ENCODE data around the gene SLC35E1. TPM values are rescaled to one million over a fixed set of nuclear protein-coding genes. Genes with fewer than 3 reads are reported as not detected.

Gene SLC35E1
- total and polyA plus RNA-seq, 10 donors = 13.2 to 36.6 (median 29.9) TPM

DNA sequence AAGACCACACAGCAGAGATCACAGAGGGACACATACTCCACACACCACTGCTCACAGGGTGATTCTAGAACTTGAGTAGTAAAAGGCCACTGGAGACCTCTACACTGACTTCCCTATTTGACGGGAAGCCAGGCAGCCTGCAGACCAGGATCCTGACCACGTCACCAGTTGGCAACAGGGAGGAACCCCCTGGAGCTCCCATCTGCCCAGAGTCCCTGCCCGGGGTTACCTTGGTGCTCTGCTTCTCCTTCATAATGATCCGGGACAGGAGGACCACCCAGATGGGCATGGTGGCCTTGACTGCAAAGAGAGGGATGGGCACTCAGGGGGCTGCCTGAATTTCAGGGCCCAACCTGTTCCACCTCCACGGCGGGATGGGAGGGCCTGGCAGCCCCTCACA is 932 bp downstream of the SLC35E1 start:
- H3K4me3 ChIP-seq = peak overlapping the region; percentile 78 to 97 (median 90)
- peak overlapping the region in 6 of 8 donors; percentile 67 to 95 (median 94) for H3K27ac ChIP-seq
- H3K27me3 ChIP-seq (replicated peaks in 1 of 7) = no peaks in the 10 kb centered on the region
- TF ChIP-seq POLR2AphosphoS5 (IDR thresholded peaks at IDR 0.05) = no peak
- TF ChIP-seq, protein P1, sequence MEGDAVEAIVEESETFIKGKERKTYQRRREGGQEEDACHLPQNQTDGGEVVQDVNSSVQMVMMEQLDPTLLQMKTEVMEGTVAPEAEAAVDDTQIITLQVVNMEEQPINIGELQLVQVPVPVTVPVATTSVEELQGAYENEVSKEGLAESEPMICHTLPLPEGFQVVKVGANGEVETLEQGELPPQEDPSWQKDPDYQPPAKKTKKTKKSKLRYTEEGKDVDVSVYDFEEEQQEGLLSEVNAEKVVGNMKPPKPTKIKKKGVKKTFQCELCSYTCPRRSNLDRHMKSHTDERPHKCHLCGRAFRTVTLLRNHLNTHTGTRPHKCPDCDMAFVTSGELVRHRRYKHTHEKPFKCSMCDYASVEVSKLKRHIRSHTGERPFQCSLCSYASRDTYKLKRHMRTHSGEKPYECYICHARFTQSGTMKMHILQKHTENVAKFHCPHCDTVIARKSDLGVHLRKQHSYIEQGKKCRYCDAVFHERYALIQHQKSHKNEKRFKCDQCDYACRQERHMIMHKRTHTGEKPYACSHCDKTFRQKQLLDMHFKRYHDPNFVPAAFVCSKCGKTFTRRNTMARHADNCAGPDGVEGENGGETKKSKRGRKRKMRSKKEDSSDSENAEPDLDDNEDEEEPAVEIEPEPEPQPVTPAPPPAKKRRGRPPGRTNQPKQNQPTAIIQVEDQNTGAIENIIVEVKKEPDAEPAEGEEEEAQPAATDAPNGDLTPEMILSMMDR (IDR thresholded peaks at IDR 0.05 in 8 of 11, conservative IDR thresholded peaks at IDR 0.05 in 3 of 11) = no peak
- no peak for TF ChIP-seq POLR2A (IDR thresholded peaks at IDR 0.05)
- DNase-seq = no peak
- peaks cover 0 to 71% (median 39%) of the 10 kb centered on the region in 6 donors for H3K36me3 ChIP-seq
- H3K4me1 ChIP-seq = peaks cover 24 to 77% (median 56%) of the 10 kb centered on the region in 6 donors
- H3K9me3 ChIP-seq = no peaks in the 10 kb centered on the region
- WGBS, 5 donors = 0 to 19% (median 9%) methylated on average over 1 to 6 of the region's 6 CpGs
- intact Hi-C loops (cut with DNase I; ENCODE audit: low total_unique reads) = no loop called here

GRCh38 chr19:16569609-16570320 is 2.5 kb downstream of the SLC35E1 start:
- Histone ChIP-seq H3K27ac (no peak overlapping the region), H3K9me3 (no peaks in the 10 kb centered on the region), H3K4me3 (no peak overlapping the region), H3K4me1 (peaks cover 27 to 75% (median 52%) of the 10 kb centered on the region in 6 donors), H3K27me3 (replicated peaks in 1 of 7) (no peaks in the 10 kb centered on the region), H3K36me3 (peaks cover 0 to 71% (median 34%) of the 10 kb centered on the region in 6 donors)
- no peak for DNase-seq
- intact Hi-C loops (cut with DNase I; ENCODE audit: low total_unique reads) = no loop called here
- 93 to 95% (median 94%) methylated on average over 17 of the region's 17 CpGs for WGBS, 5 donors
- TF ChIP-seq POLR2A (IDR thresholded peaks at IDR 0.05) (no peak), POLR2AphosphoS5 (IDR thresholded peaks at IDR 0.05) (no peak)
- TF ChIP-seq, protein P1 (IDR thresholded peaks at IDR 0.05 in 8 of 11, conservative IDR thresholded peaks at IDR 0.05 in 3 of 11) = no peak

- peak overlapping the region; percentile 38 to 86 (median 70) for H3K27ac ChIP-seq
- intact Hi-C loops (cut with DNase I; ENCODE audit: low total_unique reads) = no loop called here
- no peak for DNase-seq
- peaks cover 0 to 89% (median 60%) of the 10 kb centered on the region in 6 donors for H3K36me3 ChIP-seq
- 89 to 96% (median 93%) methylated on average over 5 of the region's 5 CpGs for WGBS, 5 donors
- TF ChIP-seq, protein P1 (IDR thresholded peaks at IDR 0.05 in 8 of 11, conservative IDR thresholded peaks at IDR 0.05 in 3 of 11) = no peak
- TF ChIP-seq POLR2A (IDR thresholded peaks at IDR 0.05) (no peak), POLR2AphosphoS5 (IDR thresholded peaks at IDR 0.05) (no peak)
- H3K9me3 ChIP-seq = no peaks in the 10 kb centered on the region
- no peak overlapping the region for H3K4me3 ChIP-seq
- peaks cover 13 to 49% (median 30%) of the 10 kb centered on the region in 6 donors for H3K4me1 ChIP-seq
- no peaks in the 10 kb centered on the region for H3K27me3 ChIP-seq (replicated peaks in 1 of 7)
Measured at GRCh38 chr19:16566702-16567101, 5.5 kb downstream of the SLC35E1 start.

- Histone ChIP-seq H3K4me1 (peaks cover 7 to 44% (median 24%) of the 10 kb centered on the region in 6 donors), H3K9me3 (no peaks in the 10 kb centered on the region), H3K27me3 (replicated peaks in 1 of 7) (no peaks in the 10 kb centered on the region), H3K27ac (peak overlapping the region; percentile 38 to 86 (median 70)), H3K36me3 (peaks cover 0 to 95% (median 65%) of the 10 kb centered on the region in 6 donors), H3K4me3 (peak overlapping the region in 1 of 8 donors; percentile 7)
- TF ChIP-seq, protein P1 (IDR thresholded peaks at IDR 0.05 in 8 of 11, conservative IDR thresholded peaks at IDR 0.05 in 3 of 11) = no peak
- TF ChIP-seq POLR2A (IDR thresholded peaks at IDR 0.05) (no peak), POLR2AphosphoS5 (IDR thresholded peaks at IDR 0.05) (peak in 2 of 3 donors; percentile 54 to 90)
- intact Hi-C loops (cut with DNase I; ENCODE audit: low total_unique reads) = no loop called here
- DNase-seq = peak; percentile 90
- 13 to 51% (median 25%) methylated on average over 10 of the region's 10 CpGs for WGBS, 5 donors
Measured at GRCh38 chr19:16566161-16566560, 6.1 kb downstream of the SLC35E1 start.

Data from spleen (tissue), 11 donors.